GM19043 (cell line): ENCODE results near the gene HOXD9.

ENCODE experiments used
- ATAC-seq: cut with Tn5 transposase; IDR thresholded peaks from one replicate; pipeline ENCODE4 v1.9.1; 2021; ENCODE audit warnings: low read depth; ENCODE audit not compliant: unreplicated experiment

The HOXD9 gene

DNA sequence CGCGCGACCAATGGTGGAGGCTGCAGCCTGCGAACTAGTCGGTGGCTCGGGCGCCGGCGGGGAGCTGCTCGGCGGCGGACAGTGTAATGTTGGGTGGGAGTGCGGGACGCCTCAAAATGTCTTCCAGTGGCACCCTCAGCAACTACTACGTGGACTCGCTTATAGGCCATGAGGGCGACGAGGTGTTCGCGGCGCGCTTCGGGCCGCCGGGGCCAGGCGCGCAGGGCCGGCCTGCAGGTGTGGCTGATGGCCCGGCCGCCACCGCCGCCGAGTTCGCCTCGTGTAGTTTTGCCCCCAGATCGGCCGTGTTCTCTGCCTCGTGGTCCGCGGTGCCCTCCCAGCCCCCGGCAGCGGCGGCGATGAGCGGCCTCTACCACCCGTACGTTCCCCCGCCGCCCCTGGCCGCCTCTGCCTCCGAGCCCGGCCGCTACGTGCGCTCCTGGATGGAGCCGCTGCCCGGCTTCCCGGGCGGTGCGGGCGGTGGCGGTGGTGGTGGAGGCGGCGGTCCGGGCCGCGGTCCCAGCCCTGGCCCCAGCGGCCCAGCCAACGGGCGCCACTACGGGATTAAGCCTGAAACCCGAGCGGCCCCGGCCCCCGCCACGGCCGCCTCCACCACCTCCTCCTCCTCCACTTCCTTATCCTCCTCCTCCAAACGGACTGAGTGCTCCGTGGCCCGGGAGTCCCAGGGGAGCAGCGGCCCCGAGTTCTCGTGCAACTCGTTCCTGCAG is at the start of gene HOXD9:
HOXD9 (plus strand) TSS at position 37 of the 728 bp plus-strand sequence; CDS start at position 87, 50 bp downstream.
- ATAC-seq: no peak

DNA sequence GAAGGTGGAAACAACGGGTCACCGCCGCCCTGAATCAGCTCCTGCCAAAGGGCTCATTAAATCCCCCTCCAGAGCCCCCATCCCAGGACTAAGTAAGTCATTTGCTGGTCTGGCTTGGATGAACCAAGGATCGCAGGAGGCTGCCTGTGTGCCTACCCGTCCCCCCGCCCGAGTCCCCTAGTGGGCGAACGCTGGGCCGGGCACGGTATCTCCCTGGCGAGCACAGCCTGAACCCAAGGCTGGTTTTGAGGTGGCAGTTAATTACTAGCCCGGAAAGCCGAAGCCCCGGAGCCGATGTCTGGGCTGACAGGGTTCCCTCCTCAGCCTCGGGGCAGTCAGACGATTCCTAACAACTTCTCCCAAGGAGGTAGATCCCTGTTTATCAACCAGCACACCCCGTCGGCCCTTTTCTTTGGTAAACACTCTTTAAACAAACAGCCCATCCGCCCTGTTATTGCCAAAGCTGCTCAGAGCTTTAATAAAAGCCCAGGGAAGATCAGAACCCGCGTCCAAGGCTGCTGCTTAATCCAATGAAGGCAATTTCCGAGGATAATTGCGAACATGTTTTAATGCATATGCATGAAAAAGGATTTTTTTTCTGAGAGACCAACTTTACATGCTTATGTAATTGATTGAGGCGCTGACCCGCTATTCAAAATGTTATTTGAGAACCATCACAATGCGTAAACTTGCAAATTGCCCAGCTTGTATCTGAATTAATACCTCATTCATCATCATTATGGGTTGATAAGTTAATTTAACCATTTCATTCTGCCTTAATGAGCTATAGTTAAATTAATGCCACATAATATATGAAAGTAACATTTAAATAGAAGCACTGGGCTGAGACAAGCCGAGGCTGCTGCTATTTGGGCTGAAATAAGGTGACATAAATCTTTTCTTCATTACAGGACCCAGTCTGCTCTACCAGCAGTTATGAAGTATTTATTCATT is 49.3 kb upstream of the HOXD9 start:
- ATAC-seq: no peak

DNA sequence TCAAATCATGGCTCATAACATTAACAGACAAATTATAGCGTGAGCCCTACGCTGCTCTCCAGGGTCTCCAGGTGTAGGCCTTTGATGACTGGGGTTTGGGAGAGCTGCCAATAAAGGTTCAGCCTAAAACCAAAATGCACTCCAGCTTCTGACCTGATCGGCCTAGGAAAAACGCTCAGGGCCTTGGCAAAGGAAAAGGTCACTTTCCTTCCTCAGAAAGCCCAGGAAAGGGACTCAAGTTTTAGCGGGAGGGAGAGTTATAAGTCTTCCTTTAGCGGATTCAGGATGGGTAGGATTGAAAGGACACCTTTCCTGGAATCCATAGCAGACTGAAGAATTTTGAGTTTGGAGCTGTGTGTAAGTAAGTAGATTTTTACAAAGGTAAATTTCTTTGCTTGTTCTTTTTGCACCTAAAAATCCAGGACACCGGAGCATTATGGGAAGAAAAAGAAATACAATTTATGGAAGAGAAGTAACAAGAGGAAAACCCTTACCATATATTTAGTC is 47.5 kb upstream of the HOXD9 start:
- ATAC-seq: no peak

DNA sequence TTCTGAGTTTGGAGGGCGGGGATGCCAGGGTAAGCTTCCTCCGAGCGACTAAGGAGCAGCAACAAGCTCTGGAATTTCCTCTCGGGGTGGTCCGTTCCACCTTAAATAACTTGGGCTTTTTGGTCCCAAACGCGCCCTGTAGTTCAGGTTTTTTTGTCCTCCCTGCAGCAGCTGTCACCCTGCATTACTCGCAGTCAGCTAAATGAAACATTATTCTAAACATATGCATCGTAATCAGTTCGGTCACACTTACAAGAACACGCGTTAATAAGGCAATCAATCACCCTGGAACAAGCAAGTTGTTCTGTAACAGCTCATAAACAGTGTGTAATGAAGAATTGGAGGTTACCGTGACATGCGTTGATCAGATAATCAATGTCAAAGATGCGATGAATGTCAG is 47.0 kb upstream of the HOXD9 start:
- ATAC-seq: no peak

DNA sequence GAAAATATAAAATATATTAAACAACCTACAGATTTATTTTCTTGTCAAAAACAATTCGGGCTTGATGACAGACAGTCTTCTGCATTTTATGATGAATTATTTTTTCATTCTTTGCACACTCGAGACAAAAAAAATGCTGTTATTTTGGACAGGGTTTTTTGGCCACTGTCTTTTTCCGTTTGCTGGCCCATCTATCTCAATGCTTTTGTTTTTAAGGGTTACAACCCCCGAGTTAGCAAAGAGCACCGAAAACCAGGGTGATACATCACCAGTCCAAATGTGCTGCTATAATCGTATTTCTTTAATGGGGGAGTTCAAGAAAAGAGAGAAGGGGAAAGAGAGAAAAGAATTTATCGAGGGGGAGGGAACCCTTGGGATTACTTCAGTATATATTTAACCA is 46.5 kb upstream of the HOXD9 start:
- no peak for ATAC-seq

DNA sequence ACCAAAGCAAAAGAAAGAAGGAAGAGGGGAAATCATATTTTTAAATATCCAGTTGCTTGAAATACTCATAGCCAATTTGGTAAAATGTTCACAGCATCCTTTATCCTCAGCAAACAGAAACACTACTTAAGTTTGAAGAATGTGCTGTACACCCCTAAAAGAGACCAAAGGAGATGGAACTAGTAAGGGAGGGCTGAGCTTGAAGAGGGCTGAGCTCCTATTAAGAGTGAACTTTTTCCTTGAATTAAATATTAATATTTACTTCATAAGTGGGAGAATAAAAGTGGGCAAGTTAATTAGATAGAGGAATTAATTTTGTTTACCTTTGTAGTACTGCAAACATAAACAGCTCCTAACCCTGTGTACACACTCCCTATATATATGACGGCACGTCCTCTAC is 45.7 kb upstream of the HOXD9 start:
- ATAC-seq: no peak

DNA sequence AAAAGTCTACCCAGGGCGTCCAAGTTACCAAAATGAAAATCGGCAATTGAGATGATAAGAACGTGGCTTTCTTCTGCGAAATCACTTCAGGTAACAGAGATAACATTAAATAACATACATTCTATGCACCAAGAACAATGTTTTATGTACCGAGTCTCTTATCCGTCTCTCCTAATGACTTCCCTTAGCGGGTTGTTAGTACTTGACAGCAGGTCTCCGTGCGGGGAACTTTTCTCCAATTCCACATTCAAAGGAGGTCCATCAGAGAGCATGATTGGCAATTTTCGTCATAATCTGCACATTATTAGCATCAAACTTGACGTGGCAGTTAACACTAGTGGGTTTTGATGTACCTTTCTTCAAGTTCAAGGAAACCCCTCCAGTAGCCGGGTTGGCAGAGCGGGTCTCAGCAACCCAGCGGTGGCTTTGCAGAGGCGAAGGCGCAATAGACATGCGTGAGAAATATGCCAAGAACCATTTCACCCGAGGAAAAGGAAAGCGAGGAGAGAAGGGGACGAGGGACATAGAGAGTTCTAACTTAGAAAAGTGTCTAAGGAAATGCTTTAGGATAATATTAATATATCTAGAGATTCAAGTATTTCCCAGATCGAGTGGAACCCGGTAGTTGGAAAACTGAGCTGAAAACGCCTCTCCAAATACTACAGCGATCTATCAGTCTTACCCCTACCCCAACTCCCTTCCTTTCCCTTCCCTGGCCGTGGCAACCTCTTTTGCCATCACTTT is 43.8 kb upstream of the HOXD9 start:
- ATAC-seq: no peak

DNA sequence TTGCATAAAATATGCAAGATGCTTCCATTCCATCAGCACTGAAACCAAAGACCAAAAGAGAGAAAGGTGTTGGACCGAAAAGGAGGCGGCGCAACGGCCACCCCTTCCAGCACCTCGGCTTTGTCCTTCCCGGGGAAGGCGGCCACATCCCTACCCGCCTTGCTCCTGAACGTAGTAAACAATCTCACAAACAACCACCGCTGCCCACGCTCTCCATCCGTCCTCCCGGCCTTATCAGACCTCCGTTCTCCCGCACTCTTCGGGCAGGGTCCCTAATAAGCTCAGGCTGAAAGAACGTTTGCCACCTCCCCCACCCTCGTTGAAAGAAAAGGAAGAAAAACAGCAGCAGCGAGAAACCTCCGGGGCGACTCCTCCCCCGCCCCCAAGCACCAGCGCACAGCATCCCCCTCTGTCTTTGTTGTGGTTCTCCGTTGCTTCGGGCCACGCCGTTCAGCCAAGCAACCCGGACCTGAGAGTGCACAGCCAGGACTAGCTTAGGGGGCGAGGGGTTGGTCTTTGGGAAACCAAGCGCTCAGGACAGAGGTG is 43.2 kb upstream of the HOXD9 start:
- ATAC-seq: no peak

DNA sequence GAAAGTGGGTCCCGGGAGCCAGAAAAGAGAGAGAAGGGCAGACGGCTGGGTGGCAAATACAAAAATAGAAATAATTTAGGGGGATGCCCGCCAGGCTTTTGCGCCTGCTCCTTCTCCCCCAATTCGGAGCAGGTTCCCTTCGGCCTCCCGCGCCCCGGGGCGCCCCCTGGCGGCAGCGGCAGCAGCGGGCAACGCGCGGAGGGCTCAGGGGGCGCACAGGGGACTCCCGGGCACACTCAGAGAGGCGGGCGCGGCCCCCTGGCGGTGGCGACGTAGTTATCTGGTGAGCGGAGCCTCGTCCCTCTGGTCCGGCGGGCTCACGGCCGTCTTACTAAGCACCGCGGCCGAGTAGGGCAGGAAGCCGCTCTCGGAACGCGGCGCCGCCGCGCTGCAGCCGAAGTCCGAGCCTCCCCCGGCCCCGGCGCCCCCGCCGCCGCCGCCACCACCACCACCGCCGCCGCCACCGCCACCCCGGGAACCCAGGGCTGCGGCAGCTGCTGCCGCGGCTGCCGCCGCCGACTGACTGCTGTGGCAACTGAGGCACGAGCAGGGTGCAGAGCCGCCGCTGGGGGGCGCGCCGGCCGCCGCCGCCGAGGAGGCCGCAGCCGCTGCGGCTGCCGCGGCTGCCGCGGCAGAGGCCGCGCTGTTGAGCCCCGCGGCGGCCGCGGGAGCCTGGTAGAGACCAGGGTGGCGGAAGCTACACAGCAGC is 42.5 kb upstream of the HOXD9 start:
- ATAC-seq: no peak

DNA sequence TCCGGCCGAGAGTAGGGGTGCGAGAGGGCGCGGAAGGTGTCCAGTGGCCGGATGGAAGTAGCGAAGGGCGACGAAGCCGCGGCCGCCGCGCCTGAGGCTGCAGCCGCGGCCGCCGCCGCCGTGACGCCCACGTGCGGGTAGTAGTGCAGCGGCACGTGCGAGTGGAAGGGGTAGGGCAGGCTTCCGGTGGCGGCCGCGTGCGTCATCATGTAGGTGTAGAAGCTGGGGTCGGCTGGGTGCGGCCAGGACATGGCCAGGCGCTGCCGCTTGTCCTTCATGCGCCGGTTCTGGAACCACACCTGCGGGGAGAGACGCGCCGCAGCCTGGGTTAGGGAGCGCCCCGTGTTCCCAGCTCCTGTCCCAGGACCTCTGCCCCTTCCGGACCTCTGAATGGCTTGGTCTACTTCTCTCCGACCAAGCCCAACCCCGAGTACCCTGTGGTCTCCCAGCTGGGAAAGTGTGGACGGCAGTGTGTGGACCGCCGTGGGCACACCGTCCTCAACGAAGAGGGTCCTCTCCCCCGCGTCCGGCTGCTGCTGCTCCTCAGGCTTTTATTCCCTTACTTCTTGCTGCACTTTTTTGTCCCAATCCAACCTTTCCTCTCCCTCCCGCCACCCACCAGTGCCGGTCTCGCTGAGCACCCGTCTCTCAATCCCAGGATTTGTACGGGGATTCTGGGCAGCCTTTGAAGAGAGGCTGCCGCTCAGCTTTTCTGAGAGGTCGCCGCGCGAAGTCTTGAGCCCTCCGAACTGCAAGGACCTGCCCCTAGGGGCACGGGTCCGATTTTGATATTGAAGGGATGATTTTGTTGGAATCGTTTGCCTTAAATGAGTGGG is 41.8 kb upstream of the HOXD9 start:
- ATAC-seq: no peak

DNA sequence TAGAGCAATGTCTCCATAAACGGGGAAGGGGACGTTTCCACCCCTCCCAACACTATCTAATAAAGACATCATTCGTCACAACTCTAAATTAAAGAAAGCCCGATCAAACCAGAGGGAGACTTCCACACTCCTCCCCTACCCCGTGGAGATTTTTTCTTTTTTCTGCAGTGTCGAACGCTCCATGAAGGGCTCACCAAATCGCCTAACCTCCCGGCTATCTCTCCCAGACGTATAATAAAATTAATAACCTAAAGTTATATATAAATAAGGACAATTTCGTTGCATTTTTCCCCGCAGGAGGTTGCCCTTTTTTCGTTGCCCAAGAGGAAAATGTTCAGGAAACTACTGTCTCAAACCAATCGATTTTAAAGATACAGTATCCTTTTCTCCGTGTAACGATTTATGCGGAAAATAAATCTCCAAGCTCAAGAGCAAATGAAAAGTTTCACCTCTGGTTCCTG is 41.1 kb upstream of the HOXD9 start:
- ATAC-seq: no peak

DNA sequence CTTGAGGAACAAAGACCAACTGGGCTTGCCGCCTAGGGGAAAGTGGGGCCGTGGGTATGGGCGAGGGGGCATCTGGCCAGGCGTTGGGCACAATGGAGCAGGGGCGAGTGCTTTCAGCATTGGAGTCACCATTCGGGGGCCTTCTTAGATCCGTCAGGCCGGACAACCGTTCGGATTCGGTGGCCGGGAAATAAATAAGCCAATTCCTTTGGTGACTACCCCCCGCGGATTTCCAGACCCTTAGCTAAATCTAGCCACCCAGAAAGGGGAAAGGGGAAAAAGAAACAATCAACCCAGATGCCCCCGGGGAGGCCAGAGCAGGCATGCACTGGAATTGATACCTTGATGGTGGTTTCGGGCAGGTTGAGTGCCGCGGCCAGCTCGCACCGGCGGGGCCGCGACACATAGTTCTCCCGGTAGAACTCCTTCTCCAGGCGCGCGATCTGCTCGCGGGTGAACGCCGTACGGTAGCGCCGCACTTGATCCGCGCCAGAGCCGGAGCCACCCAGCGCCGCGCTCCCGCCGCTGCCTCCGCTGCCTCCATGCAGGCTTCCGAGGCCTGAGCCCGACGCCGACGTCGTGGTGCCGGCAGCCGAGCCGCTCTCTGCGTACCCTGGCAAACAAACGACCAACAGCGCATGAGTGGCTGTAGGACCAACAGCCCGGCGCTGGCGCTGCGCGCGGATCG is 40.5 kb upstream of the HOXD9 start:
- ATAC-seq: no peak

DNA sequence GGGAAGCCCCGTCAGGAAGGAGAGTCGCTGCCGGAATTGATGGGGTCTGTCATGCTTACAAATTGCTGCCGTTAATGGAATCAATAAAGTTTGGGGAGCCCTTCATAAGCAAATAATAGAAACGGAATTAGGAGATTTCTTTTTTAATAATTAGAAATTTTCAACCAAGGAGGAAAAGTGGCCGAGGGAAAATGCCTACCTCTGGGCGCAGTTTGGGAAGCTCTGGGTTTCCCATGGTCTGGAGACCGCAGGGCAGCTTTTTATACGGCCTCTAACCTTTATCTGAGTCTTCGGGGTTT is 40.0 kb upstream of the HOXD9 start:
- ATAC-seq: no peak

DNA sequence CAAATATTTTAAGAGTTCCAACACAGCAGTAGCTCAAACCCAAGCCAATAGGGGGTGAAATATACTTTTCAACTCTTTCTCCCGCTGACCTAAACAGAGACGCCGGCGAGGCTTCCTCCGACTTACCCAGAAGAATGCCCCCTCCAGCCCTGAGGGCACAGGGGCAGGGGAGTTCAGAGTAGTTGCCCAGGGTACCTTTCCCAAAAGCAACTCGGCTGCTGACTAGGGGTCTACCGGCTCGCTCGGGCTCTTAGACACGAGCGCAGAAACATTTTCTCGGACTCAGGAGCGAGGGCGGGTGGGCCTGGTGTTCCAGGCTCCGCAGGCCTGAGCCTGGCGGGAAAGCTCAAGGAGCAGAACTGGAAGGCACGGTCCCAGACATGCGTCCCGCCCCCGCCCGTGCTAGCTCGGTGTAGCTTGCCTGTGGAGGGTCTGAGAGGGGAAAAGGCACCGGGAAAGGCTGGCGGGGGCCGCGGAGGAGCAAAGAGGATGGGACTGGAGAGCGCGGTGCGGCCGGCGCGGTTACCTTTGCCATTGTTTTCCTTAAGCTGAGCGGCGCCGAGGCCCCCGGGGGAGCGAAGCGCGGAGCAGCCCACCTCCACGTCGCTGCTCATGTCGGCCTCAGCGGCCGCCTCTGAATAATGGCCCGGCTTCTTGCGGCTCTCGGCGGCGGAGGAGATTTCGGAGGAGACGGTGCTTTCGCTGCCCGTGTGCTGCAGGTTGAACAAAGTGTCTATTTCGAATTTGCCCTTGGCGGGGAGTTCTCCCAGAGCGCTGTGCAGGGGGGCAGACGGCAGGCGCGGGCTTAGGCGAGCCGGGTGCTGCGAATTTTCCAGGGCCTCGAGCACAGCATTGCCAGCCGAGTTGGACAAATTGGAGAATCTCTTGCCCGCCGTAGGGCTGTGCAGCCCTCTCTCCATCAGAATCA is 39.4 kb upstream of the HOXD9 start:
- ATAC-seq: no peak

DNA sequence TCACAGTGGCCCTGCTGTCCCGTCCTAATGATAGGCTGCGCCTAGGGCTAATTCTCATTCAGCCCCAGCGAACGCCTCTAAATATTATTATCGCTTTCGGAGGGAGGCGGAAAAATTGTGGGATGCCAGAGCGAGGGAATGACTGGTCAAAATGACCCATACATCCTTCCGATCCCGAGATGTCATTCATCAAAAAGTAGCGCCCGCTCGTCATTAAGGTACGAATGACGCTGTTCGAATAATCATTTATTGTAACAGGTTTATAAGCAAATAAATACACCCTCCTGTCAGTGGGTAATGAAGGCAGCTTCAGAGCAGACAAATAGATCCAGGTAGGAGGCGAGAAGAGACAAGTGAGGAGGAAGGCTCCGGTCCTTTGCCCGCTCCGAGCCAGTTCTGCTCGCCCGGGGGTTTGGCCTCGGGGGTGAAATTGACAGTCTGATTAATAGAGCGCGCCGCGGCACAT is 38.7 kb upstream of the HOXD9 start, which contains the start of gene EVX2:
EVX2 (minus strand) TSS at position 167 of the 466 bp plus-strand sequence. CDS start 186 bp downstream, outside the sequence.
- ATAC-seq: no peak

DNA sequence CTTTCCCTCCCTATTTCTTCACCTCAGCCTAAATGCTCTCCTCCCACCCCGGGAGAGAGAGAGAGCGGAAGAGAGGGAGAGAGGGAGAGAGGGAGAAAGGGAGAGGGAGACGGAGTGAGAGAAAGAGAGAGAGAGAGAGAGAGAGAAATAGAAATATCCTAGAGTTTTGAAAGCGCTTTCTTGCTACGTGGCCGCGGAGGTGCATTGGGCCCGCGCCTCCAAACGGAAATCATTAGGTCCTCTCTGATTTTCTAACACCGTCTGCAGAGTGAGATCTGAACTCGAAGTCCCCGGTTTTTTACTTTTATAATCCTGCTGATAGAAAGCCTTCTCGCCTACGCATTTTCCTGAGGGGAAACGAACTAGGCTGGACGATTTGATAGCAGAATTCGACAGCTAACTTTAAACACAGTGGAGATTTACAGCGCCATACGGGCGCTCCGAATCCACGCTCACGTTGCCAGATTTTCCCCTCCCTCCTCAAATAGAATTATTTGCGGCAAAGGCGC is 37.9 kb upstream of the HOXD9 start:
- no peak for ATAC-seq
